ENCODE measurements around the gene ZNF490. TPM values are rescaled to one million over a fixed set of nuclear protein-coding genes. Genes with fewer than 3 reads are reported as not detected.

ZNF490 gene
- total and polyA plus RNA-seq, 2 of the 4 experiments (the other 2 are of a cell fraction), result 1.7 to 9.0 TPM

DNA sequence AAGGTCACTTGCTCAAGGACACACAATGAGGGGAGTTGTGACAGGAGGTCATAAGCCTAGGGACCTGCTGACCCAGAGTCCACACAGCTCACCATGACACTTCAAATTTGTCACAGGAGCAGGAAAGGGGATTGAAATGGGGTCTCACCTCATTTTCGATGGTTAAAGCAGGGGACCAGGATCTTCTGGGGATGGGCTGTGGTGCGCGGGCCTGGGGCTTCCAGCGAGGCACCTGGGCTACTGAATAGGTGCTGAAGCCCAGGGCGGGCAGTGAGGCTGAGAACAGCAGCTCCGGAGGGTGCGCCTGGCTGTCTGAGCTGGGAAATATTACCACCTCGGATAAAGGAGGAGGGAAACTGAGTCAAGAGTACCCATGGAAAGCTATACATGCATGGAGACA lies 44.9 kb upstream of the ZNF490 start:
- DNase-seq (no peak), ATAC-seq (ENCODE audit: low read depth) (no peak)
- Histone ChIP-seq H3K36me3 (ENCODE audit: control insufficient read depth, insufficient read depth, low read length) (peaks cover 35% of the 10 kb centered on the region), H3K18ac (ENCODE audit: low read depth, low read length) (no peak overlapping the region), H3K79me1 (ENCODE audit: low read depth in 1 of 2, low read length in 2 of 2) (no peaks in the 10 kb centered on the region), H2BK120ac (ENCODE audit: low read depth, low read length) (no peak overlapping the region), H3K27me3 (ENCODE audit: control insufficient read depth, insufficient read depth, low read length) (no peaks in the 10 kb centered on the region), H3K4me2 (ENCODE audit: low read depth, low read length) (no peak overlapping the region), H3K4me3 (ENCODE audit: insufficient read depth, low read depth, low read length) (no peak overlapping the region), H3K14ac (replicated peaks; ENCODE audit: low read depth, low read length) (no peak overlapping the region), H3K9me3 (ENCODE audit: control insufficient read depth, insufficient read depth, low read length) (no peaks in the 10 kb centered on the region), H2AFZ (replicated peaks; ENCODE audit: low read length, poor library complexity) (no peak overlapping the region), H2AK5ac (ENCODE audit: low read depth, low read length) (no peak overlapping the region), H4K5ac (ENCODE audit: low read depth, low read length) (no peak overlapping the region), H4K20me1 (ENCODE audit: insufficient read depth, low read length) (no peaks in the 10 kb centered on the region), H3K4me1 (ENCODE audit: control insufficient read depth, insufficient read depth, low read length) (no peaks in the 10 kb centered on the region), H4K8ac (ENCODE audit: low read depth in 2 of 2, low read length in 2 of 2) (no peak overlapping the region), H2BK5ac (ENCODE audit: low read depth, low read length, poor library complexity, severe bottlenecking) (no peak overlapping the region), H3K27ac (ENCODE audit: insufficient read depth, low read length) (no peak overlapping the region), H2BK15ac (ENCODE audit: low read depth, low read length) (no peak overlapping the region), H2BK20ac (ENCODE audit: low read depth, low read length) (no peak overlapping the region), H3K56ac (ENCODE audit: extremely low read depth, insufficient read depth, low read length) (no peak overlapping the region), H3K9me1 (ENCODE audit: insufficient read depth, low read length) (no peaks in the 10 kb centered on the region), H2AK9ac (replicated peaks; ENCODE audit: low read depth, low read length, poor library complexity) (no peak overlapping the region), H3K23ac (ENCODE audit: low read depth, low read length) (no peak overlapping the region), H3K4ac (ENCODE audit: low read depth, low read length) (no peak overlapping the region), H4K91ac (ENCODE audit: insufficient read depth, low read depth, low read length) (no peak overlapping the region), H3K9ac (ENCODE audit: low read depth, low read length) (no peak overlapping the region)
- ChIA-PET POLR2A (ENCODE audit: unreplicated experiment) (no interaction called here), CTCF (no interaction called here)
- WGBS, 2 experiments (ENCODE audit: extremely low coverage in 2 of 2, insufficient read length in 1 of 2), result 100% methylated on average over 2 of the region's 8 CpGs; no CpG with 5 or more reads in 1 of the 2 experiments
- TF ChIP-seq RAD21 (IDR thresholded peaks at IDR 0.05; ENCODE audit: low read length), result no peak
- TF ChIP-seq, protein P1, sequence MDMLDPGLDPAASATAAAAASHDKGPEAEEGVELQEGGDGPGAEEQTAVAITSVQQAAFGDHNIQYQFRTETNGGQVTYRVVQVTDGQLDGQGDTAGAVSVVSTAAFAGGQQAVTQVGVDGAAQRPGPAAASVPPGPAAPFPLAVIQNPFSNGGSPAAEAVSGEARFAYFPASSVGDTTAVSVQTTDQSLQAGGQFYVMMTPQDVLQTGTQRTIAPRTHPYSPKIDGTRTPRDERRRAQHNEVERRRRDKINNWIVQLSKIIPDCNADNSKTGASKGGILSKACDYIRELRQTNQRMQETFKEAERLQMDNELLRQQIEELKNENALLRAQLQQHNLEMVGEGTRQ (IDR thresholded peaks at IDR 0.05; ENCODE audit: low read depth, low read length), result no peak
- dilution Hi-C loops (cut with HindIII; ENCODE audit: low sequenced_read_pairs, unreplicated experiment) (no loop called here), in situ Hi-C loops (cut with MboI; ENCODE audit: low sequenced_read_pairs) (no loop called here), intact Hi-C loops (cut with micrococcal nuclease) (no loop called here)
- BruUV-seq (replicated peaks), result no TSS peak
